GM12874 (cell line): ENCODE data around the gene OLIG3.

Experiments used
- CTCF ChIP-seq: IDR thresholded peaks from 2 replicates; pipeline ENCODE4 v1.5.1; 2011; ENCODE audit warnings: low read depth, mild to moderate bottlenecking, control low read depth, low read length, moderate library complexity; ENCODE audit not compliant: insufficient read depth

OLIG3 gene

GRCh38 chr6:137473598-137473997, 20.6 kb downstream of the OLIG3 start:
- TF ChIP-seq CTCF = no peak

GRCh38 chr6:137472641-137473137, 21.5 kb downstream of the OLIG3 start:
- TF ChIP-seq CTCF = no peak

- no peak for TF ChIP-seq CTCF
These were observed 22.2 kb downstream of the OLIG3 start for GRCh38 chr6:137471986-137472385.

GRCh38 chr6:137471497-137471896, 22.7 kb downstream of the OLIG3 start:
- TF ChIP-seq CTCF = no peak

GRCh38 chr6:137467211-137467610, 27.0 kb downstream of the OLIG3 start:
- TF ChIP-seq CTCF = no peak

GRCh38 chr6:137465378-137466009, 28.7 kb downstream of the OLIG3 start:
- TF ChIP-seq CTCF = no peak

- TF ChIP-seq CTCF = no peak
These were observed 41.8 kb downstream of the OLIG3 start for GRCh38 chr6:137452333-137452894.
